ENCODE data around the gene UBR3. TPM values are rescaled to one million over a fixed set of nuclear protein-coding genes. Genes with fewer than 3 reads are reported as not detected.

The UBR3 gene
- total and polyA plus RNA-seq, 2 experiments from 2014 or later, result 10.7 to 28.0 TPM

DNA sequence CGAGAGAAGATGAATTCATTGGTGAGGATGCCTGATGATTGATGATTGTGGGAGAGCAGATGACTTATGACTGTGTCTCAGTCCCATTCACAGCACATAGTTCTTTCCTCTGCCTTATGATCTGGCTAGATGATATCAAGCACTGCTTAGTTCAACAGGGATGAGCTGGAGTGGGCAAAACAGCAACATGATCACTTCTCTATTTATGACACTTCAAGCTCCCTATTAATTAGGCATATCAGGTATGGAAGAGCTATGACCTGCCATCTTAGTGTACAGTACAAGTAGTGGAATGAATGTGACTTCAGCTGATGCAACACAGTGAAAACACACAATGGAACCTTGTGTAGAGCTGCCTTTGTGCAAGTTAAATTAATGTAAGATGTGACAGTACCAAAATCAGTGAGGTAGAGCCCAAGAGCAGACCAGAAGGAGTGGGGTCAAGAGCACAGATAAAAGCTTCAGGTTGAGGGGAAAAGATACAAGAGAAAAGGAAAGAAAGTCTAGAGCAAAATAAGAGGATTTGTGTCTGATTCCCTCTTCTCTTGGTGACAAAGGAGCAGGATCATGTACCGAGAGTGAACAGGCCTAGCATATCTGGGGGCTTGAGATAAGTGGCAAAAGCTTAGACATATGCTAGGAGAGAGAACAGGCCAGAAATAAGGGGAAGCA is 257.7 kb downstream of the UBR3 start:
- Mint-ChIP-seq H3K4me3 (no peak overlapping the region), H3K4me1 (peaks cover 18% of the 10 kb centered on the region; the same call in 2 of the 3 replicates), H3K36me3 (ENCODE audit: low read depth) (peaks cover 6% of the 10 kb centered on the region; the same call in 2 of the 3 replicates), H3K27me3 (ENCODE audit: insufficient read depth, low read depth, poor library complexity) (peaks cover 5% of the 10 kb centered on the region), H3K9me3 (no peaks in the 10 kb centered on the region), H3K27ac (no peak overlapping the region)
- TF ChIP-seq, protein P1, sequence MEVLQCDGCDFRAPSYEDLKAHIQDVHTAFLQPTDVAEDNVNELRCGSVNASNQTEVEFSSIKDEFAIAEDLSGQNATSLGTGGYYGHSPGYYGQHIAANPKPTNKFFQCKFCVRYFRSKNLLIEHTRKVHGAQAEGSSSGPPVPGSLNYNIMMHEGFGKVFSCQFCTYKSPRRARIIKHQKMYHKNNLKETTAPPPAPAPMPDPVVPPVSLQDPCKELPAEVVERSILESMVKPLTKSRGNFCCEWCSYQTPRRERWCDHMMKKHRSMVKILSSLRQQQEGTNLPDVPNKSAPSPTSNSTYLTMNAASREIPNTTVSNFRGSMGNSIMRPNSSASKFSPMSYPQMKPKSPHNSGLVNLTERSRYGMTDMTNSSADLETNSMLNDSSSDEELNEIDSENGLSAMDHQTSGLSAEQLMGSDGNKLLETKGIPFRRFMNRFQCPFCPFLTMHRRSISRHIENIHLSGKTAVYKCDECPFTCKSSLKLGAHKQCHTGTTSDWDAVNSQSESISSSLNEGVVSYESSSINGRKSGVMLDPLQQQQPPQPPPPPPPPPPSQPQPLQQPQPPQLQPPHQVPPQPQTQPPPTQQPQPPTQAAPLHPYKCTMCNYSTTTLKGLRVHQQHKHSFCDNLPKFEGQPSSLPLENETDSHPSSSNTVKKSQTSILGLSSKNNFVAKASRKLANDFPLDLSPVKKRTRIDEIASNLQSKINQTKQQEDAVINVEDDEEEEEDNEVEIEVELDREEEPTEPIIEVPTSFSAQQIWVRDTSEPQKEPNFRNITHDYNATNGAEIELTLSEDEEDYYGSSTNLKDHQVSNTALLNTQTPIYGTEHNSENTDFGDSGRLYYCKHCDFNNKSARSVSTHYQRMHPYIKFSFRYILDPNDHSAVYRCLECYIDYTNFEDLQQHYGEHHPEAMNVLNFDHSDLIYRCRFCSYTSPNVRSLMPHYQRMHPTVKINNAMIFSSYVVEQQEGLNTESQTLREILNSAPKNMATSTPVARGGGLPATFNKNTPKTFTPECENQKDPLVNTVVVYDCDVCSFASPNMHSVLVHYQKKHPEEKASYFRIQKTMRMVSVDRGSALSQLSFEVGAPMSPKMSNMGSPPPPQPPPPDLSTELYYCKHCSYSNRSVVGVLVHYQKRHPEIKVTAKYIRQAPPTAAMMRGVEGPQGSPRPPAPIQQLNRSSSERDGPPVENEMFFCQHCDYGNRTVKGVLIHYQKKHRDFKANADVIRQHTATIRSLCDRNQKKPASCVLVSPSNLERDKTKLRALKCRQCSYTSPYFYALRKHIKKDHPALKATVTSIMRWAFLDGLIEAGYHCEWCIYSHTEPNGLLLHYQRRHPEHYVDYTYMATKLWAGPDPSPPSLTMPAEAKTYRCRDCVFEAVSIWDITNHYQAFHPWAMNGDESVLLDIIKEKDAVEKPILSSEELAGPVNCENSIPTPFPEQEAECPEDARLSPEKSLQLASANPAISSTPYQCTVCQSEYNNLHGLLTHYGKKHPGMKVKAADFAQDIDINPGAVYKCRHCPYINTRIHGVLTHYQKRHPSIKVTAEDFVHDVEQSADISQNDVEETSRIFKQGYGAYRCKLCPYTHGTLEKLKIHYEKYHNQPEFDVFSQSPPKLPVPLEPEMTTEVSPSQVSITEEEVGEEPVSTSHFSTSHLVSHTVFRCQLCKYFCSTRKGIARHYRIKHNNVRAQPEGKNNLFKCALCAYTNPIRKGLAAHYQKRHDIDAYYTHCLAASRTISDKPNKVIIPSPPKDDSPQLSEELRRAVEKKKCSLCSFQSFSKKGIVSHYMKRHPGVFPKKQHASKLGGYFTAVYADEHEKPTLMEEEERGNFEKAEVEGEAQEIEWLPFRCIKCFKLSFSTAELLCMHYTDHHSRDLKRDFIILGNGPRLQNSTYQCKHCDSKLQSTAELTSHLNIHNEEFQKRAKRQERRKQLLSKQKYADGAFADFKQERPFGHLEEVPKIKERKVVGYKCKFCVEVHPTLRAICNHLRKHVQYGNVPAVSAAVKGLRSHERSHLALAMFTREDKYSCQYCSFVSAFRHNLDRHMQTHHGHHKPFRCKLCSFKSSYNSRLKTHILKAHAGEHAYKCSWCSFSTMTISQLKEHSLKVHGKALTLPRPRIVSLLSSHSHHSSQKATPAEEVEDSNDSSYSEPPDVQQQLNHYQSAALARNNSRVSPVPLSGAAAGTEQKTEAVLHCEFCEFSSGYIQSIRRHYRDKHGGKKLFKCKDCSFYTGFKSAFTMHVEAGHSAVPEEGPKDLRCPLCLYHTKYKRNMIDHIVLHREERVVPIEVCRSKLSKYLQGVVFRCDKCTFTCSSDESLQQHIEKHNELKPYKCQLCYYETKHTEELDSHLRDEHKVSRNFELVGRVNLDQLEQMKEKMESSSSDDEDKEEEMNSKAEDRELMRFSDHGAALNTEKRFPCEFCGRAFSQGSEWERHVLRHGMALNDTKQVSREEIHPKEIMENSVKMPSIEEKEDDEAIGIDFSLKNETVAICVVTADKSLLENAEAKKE (CRISPR knock-in tag; IDR thresholded peaks at IDR 0.05), result no peak
- TF ChIP-seq NANOG (IDR thresholded peaks at IDR 0.05; ENCODE audit: borderline replicate concordance) (no peak), ZNF331 (CRISPR knock-in tag; IDR thresholded peaks at IDR 0.05; ENCODE audit: low read depth) (no peak), POLR2AphosphoS5 (IDR thresholded peaks at IDR 0.05; ENCODE audit: low read depth) (no peak), ZNF114 (CRISPR knock-in tag; IDR thresholded peaks at IDR 0.05) (no peak), EZH2phosphoT487 (IDR thresholded peaks at IDR 0.05; ENCODE audit: unreplicated experiment) (no peak), JUNB (IDR thresholded peaks at IDR 0.05; ENCODE audit: unreplicated experiment) (no peak), CREB1 (CRISPR knock-in tag; IDR thresholded peaks at IDR 0.05; ENCODE audit: low read depth) (no peak)
- TF ChIP-seq, protein P2, sequence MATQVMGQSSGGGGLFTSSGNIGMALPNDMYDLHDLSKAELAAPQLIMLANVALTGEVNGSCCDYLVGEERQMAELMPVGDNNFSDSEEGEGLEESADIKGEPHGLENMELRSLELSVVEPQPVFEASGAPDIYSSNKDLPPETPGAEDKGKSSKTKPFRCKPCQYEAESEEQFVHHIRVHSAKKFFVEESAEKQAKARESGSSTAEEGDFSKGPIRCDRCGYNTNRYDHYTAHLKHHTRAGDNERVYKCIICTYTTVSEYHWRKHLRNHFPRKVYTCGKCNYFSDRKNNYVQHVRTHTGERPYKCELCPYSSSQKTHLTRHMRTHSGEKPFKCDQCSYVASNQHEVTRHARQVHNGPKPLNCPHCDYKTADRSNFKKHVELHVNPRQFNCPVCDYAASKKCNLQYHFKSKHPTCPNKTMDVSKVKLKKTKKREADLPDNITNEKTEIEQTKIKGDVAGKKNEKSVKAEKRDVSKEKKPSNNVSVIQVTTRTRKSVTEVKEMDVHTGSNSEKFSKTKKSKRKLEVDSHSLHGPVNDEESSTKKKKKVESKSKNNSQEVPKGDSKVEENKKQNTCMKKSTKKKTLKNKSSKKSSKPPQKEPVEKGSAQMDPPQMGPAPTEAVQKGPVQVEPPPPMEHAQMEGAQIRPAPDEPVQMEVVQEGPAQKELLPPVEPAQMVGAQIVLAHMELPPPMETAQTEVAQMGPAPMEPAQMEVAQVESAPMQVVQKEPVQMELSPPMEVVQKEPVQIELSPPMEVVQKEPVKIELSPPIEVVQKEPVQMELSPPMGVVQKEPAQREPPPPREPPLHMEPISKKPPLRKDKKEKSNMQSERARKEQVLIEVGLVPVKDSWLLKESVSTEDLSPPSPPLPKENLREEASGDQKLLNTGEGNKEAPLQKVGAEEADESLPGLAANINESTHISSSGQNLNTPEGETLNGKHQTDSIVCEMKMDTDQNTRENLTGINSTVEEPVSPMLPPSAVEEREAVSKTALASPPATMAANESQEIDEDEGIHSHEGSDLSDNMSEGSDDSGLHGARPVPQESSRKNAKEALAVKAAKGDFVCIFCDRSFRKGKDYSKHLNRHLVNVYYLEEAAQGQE (IDR thresholded peaks at IDR 0.05; ENCODE audit: unreplicated experiment), result no peak
- Histone ChIP-seq H3K4me1 (ENCODE audit: insufficient read depth) (peaks cover 64% of the 10 kb centered on the region), H4K20me1 (replicated peaks; ENCODE audit: insufficient read depth) (no peaks in the 10 kb centered on the region), H3K79me2 (replicated peaks; ENCODE audit: insufficient read depth) (no peaks in the 10 kb centered on the region), H3K27ac (ENCODE audit: low read depth) (peak overlapping the region; percentile 67; the same call in 1 of the 2 replicates), H3K27me3 (ENCODE audit: insufficient read depth) (no peaks in the 10 kb centered on the region), H3F3A (replicated peaks; ENCODE audit: low read depth) (peaks cover 3% of the 10 kb centered on the region; the same call in 1 of the 2 replicates), H3K4me3 (no peak overlapping the region; the same call in 1 of the 2 replicates), H3K4me2 (peak overlapping the region; percentile 66), H3K36me3 (ENCODE audit: insufficient read depth) (no peaks in the 10 kb centered on the region), H2AFZ (no peak overlapping the region), H3K9me2 (ENCODE audit: insufficient read depth) (no peaks in the 10 kb centered on the region)
- ATAC-seq (no peak), DNase-seq (ENCODE audit: low spot score) (no peak)

All from GM23338 (cell line).